HG02678 (cell line): ENCODE measurements around the gene ZKSCAN1.

Experiments
- ATAC-seq: cut with Tn5 transposase; IDR thresholded peaks from one replicate; pipeline ENCODE4 v1.9.1; 2021; ENCODE audit warnings: mild to moderate bottlenecking, moderate library complexity; ENCODE audit not compliant: unreplicated experiment

The ZKSCAN1 gene

DNA sequence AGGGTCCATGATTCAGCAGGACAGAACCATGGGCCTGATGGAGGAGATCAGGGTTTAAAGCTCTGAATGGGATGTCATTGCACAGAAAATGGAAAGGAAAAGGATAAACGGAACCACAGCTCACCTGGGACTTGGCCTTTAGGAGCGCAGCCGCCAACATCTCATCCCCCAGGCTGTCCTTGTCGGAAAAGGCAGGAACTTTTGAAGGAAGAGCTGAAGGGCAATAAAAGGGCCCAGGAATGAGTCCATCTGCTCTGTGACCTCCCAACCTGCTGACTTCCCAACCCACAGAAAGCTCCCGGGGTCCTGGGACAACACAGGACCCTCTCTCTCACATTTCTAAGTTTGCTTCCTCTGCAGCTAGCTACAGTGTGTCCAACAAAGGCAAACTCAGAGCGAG is 60.0 kb downstream of the ZKSCAN1 start:
- ATAC-seq: no peak

DNA sequence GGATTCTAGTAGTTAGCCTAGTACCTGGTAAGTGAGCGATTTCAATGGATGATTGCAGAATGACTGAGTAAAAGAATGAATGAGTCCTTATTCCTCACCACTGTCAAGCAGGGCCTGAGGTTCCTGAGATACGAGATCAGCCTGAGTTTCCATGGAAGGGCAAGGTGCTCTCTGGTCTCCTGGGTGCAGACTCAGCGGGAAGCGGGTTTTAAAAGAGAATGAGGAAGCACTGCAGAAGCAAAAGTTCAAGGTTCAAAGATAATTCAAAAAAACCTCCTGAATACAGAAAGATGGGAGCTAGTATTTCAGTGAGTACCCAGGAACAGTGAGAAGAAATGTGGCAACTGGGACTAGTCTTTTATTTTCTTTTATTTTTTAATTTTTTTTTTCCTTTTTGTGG is 61.8 kb downstream of the ZKSCAN1 start:
- no peak for ATAC-seq

GRCh38 chr7:100079024-100079560 is 63.7 kb downstream of the ZKSCAN1 start:
- no peak for ATAC-seq

DNA sequence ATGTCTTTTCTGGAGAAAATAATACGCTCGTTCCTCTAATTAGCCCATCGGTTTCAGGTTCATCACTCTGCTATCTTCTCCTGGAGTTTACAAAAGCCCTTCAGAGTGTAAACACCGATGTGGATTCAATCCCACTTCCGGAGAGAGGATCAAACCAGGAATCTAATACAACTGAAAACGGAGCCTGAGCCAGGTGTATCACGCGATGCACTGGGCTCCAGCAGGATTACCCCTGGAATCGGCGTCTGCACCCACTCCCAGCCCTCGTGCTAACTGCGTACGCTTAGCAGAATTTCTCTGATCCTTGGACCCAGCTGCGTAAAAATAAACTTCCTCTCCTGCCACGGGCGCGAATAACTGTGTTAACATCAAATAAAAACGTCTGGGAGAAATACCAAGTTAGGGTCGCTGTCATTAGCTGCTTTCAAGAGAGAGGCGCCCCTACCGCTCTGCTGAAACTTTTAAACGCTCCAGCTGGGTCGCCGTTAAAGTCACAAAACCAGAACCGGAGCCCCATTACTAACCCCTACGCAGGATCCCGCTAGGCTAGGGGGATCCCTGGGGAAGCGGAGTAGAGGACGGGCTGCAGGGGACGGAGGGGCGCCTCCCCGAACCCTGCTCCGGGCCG is 65.6 kb downstream of the ZKSCAN1 start:
- ATAC-seq: no peak

GRCh38 chr7:100081535-100082102 is 66.2 kb downstream of the ZKSCAN1 start, which contains the start of gene ZNF3:
ZNF3 (minus strand) TSS chr7:100081723; CDS start chr7:100077357, 4,366 bp downstream.
- ATAC-seq: peak; percentile 85

GRCh38 chr7:100082978-100083377 is 67.6 kb downstream of the ZKSCAN1 start:
- no peak for ATAC-seq

DNA sequence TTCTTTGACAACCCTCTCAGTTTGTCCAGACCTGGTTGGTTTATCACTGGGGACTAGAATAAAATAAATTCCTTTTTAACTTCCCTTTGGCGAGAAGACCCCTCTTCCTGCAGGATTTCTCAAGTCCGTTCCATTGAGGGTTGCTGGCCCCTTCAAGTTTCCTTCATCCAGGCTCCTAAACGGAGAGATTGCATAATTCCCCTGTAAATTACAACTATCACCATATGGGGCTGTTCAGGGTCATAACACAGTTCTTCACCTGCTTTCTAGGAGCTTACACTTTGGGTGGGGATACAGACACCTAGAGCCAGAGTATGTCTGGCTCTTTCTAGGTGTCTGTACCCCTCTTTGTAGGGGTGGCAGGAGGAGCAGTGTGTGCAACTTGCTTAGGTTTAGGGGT is 70.1 kb downstream of the ZKSCAN1 start:
- no peak for ATAC-seq

DNA sequence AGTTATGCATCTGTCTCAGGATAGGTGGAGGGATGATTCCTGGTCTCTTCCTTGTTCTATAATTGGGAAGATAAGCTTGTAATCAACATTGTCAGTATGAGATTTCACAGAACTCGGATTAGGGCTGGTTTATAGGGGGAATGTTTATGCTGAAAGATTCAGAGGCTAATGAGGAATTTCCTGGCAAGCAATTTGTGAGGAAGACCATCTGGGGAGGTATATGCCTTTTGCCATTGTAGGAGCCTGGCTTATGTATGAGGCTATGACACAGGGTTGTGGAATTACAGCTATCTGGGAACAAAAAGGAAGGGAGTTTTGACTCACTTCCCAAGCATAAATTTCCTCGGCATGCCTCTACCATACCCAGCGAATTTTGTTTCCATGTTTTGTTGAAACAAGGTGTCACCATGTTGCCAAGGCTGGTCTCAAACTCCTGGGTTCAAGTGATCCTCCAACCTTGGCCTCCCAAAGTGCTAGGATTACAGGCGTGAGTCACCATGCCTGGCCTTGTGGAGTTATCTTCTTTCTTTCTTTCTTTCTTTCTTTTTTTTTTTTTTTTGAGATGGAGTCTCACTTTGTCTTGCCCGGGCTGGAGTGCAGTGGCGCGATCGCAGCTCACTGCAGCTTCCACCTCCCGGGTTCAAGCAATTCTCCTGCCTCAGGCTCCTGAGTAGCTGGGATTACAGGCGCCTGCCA is 71.8 kb downstream of the ZKSCAN1 start:
- ATAC-seq: no peak

DNA sequence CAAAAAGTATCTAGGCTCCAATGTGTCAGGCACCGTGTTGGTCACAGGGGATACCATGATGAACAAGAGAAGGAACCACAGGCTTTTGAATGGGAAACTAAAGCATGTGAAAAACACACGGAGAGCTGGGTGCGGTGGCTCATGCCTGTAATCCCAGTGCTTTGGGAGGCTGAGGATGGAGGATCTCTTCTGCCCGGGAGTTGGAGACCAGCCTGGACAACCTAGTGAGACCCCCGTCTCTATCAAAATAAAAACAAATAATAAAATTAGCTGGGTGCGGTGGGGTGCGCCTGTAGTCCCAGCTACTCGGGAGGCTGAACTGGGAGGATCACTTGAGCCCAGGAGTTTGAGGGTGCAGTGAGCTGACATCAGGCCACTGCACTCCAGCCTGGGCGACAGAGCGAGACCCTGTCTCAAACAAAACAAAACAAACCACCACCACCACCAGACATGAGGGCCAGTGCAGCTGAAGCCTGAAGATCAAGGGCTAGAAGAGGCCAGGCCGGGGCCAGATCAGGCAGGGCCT is 72.8 kb downstream of the ZKSCAN1 start:
- peak; percentile 14 for ATAC-seq

DNA sequence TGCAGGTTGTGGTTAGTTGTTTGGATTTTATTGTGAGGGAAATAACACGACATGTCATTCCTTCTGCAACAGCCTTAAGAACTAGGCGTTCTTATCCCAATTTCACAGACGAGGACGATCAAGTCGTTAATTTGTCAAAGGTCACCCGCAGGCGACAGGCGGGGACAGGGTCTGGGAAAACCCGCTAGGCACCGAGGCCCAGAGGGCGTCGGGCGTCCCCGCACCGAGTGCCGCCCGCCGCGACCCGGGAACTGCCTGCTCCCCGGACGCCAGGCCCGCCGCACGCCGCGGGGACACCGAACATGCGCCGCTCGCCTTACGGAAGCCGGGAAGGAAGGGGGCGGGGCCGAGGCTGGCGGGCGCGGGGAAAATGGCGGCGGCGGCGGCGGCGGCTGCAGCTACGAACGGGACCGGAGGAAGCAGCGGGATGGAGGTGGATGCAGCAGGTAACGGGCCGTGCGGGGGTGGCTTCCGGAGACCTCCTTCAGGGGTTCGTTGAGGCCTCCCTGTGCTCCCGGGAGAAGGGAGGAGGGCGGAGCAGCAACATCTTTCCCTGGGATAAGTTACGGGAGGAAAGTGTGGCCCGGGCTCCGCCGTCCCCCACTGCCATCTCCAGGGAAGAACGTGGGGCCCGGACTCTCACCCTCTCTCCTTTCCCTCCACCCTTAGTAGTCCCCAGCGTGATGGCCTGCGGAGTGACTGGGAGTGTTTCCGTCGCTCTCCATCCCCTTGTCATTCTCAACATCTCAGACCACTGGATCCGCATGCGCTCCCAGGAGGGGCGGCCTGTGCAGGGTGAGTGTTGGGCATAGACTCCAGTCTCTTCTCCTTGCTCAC is 73.4 kb downstream of the ZKSCAN1 start, which contains the start of gene COPS6:
Gene COPS6 (plus strand): TSS at position 349 of the 837 bp plus-strand sequence. CDS start 22 bp downstream, at position 371.
- ATAC-seq: peak; percentile 64

DNA sequence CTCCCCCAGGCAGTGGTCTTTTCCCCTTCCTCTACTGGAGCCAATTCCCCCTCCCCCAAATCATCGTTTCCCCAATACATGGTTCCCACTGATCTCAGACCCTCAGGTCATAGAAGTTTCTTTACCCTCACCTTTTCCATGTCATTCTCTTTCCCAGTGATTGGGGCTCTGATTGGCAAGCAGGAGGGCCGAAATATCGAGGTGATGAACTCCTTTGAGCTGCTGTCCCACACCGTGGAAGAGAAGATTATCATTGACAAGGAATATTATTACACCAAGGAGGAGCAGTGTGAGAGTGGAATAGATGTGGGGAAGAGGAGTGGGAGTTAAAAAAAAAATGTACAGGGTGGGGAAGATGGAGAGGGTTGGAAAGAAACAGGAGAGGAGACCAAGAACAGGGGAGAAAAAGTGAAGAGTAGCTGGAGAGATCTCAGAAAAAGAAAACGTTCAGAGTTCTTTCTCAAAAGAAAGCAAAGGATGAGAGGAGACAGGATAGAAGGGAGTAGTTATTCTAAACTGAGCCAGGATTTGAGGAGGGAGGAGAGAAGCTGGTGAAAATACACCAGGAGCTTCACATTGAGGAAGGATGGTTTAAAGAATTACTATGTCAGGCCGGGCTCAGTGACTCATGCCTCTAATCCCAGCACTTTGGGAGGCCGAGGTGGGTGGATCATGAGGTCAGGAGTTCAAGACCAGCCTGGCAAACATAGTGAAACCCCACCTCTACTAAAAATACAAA is 74.2 kb downstream of the ZKSCAN1 start:
- no peak for ATAC-seq

- no peak for ATAC-seq
These were observed 75.4 kb downstream of the ZKSCAN1 start for GRCh38 chr7:100090527-100091410.
